RWPE2 (cell line): ENCODE measurements around the gene DCXR.

Experiments
- ATAC-seq: fragments of 200-7000 bp; cut with Tn5 transposase; 3 replicates; pipeline ENCODE4 v1.9.1; 2021; ENCODE audit warnings: low read depth
- DNase-seq: peaks from one replicate; pipeline ENCODE4 v3.0.0-alpha.2; 2020; ENCODE audit warnings: low spot score
- H3K27ac ChIP-seq: fragments of 450-650 bp; 2 replicates; pipeline ENCODE4 v1.5.1; 2017; ENCODE audit warnings: mild to moderate bottlenecking; ENCODE audit not compliant: poor library complexity, severe bottlenecking
- H3K27me3 ChIP-seq: fragments of 250-450 bp; sonication (Bioruptor Pico); 2 replicates; pipeline ENCODE4 v1.5.1; 2021; ENCODE audit warnings: mild to moderate bottlenecking, moderate library complexity; ENCODE audit not compliant: insufficient read depth, poor library complexity, severe bottlenecking
- H3K36me3 ChIP-seq: fragments of 250-450 bp; sonication (Bioruptor Pico); 2 replicates; pipeline ENCODE4 v1.5.1; 2020; ENCODE audit warnings: low read depth, mild to moderate bottlenecking, moderate library complexity
- H3K4me1 ChIP-seq: fragments of 250-450 bp; sonication (Bioruptor Pico); 2 replicates; pipeline ENCODE4 v1.5.1; 2021; ENCODE audit warnings: mild to moderate bottlenecking, moderate library complexity; ENCODE audit not compliant: insufficient read depth, poor library complexity, severe bottlenecking
- H3K4me3 ChIP-seq: fragments of 250-450 bp; sonication (Bioruptor Pico); 2 replicates; pipeline ENCODE4 v1.5.1; 2021; ENCODE audit warnings: mild to moderate bottlenecking, moderate library complexity; ENCODE audit not compliant: severe bottlenecking
- H3K9me3 ChIP-seq: fragments of 250-450 bp; sonication (Bioruptor Pico); 2 replicates; pipeline ENCODE4 v1.5.1; 2021; ENCODE audit warnings: mild to moderate bottlenecking, moderate library complexity; ENCODE audit not compliant: severe bottlenecking
- TF ChIP-seq, protein P1 (sequence below): fragments of 450-650 bp; IDR thresholded peaks from one replicate; pipeline ENCODE4 v1.5.1; 2017; ENCODE audit warnings: mild to moderate bottlenecking, moderate library complexity; ENCODE audit not compliant: poor library complexity, severe bottlenecking

The DCXR gene

DNA sequence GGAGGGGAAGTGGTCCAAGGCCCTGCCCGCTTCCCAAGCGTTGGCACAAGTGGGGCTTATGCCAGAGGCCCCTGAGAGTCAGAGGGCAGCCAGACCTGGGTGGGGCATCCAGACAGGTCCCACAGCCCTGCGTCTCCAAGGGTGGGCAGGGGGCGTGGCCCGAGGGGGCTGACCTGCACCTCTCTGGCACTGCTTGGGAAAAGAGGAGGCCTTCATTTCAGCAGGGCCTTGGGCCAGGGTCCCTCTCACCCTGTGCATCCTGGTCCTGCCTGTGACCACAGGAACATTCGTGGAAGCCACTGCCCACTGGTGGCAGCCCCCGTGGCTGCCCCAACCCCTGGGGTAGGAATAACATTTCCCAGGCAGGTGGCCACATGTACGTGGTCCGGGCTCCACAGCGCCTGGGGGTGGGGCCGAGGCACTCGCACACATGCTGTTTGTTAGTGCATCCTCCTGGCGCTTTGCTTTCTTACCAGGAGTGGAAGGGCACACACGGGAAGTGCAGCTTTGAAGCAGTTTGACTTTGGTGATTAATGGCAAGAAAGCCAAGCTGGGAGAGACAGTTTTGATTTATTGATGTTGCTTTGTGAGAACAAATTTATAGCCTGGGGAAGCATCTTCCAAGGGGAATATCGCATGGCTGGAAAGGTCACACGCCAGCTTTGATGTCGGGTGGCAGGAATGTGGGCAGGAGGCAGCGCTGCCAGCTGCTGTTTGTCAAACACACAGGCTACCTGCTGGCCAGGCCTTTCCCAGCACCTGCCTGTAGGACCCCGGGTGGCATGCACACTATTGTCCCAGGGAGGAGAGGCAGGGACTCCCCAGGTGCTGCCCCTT lies 19.1 kb downstream of the DCXR start:
- TF ChIP-seq, protein P1, sequence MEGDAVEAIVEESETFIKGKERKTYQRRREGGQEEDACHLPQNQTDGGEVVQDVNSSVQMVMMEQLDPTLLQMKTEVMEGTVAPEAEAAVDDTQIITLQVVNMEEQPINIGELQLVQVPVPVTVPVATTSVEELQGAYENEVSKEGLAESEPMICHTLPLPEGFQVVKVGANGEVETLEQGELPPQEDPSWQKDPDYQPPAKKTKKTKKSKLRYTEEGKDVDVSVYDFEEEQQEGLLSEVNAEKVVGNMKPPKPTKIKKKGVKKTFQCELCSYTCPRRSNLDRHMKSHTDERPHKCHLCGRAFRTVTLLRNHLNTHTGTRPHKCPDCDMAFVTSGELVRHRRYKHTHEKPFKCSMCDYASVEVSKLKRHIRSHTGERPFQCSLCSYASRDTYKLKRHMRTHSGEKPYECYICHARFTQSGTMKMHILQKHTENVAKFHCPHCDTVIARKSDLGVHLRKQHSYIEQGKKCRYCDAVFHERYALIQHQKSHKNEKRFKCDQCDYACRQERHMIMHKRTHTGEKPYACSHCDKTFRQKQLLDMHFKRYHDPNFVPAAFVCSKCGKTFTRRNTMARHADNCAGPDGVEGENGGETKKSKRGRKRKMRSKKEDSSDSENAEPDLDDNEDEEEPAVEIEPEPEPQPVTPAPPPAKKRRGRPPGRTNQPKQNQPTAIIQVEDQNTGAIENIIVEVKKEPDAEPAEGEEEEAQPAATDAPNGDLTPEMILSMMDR, result no peak
- no peaks in the 10 kb centered on the region for H3K27me3 ChIP-seq

DNA sequence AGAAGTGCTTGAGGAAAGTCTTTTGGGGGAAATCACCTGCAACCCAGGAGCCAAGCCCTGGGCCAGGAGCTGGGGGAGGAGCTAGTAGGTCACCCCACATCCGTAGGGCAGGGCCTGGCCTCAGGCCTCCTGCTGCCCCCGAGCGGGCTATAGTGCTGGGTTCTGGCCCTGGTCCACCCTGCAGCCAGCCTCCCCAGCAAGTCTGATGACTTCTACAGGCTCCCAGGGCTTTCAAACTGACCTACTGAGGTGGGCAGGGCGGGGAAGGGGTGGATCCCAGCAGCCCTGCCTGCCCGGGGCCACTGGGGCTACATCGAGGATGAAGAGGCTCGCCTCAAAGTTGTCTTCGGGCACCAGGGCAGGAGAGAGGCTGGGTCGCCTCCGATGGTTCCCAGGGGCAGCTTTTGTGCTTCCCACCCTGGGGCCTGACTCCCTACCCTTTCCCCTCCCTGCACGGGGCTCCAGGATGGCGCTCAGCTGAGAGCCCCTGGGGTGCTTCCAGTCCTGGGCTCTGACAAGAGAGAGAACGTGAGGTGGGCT lies 19.8 kb downstream of the DCXR start:
- Histone ChIP-seq H3K9me3 (no peaks in the 10 kb centered on the region), H3K4me3 (no peak overlapping the region), H3K4me1 (no peaks in the 10 kb centered on the region), H3K27me3 (no peaks in the 10 kb centered on the region), H3K27ac (no peak overlapping the region), H3K36me3 (0 out of 2 replicates have a peak, but pooled peaks cover 9% of the 10 kb centered on the region)
- ATAC-seq (no peak), DNase-seq (no peak)
- TF ChIP-seq, protein P1, result no peak

More for the DNA sequence above, 19.1 kb downstream of the DCXR start:
- Histone ChIP-seq H3K4me3 (no peak overlapping the region), H3K9me3 (no peaks in the 10 kb centered on the region), H3K36me3 (0 out of 2 replicates have a peak, but pooled peaks cover 9% of the 10 kb centered on the region), H3K4me1 (no peaks in the 10 kb centered on the region), H3K27ac (no peak overlapping the region)
- DNase-seq, result no peak
- ATAC-seq, result no peak

DNA sequence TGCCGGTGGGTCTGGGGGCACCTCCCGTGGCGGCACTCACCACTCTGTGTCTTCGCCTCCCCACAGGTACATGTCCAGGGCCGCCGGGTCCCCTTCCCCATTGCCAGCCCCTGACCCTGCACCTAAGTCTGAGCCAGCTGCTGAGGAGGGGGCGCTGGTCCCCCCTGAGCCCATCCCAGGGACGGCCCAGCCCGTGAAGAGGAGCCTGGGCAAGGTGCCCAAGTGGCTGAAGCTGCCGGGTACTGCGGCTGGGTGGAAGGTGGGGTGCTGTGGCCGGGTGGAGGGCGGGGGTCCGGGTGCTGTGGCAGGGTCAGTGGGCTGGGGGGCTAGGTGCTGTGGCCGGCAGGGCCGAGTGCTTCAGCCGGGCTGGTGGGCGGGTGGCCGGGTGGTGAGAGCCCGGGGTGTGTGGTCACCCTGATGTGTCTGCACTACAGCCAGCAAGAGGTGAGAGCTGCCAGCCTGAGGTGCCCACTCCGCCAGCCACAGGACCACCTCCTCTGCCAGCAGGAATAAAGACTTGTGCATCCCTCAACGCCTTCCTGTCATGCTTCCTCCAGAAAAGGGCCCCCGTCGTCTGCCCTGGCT lies 20.5 kb downstream of the DCXR start:
- Histone ChIP-seq H3K27me3 (no peaks in the 10 kb centered on the region), H3K36me3 (0 out of 2 replicates have a peak, but pooled peaks cover 9% of the 10 kb centered on the region), H3K4me1 (no peaks in the 10 kb centered on the region), H3K27ac (no peak overlapping the region), H3K4me3 (no peak overlapping the region), H3K9me3 (no peaks in the 10 kb centered on the region)
- DNase-seq, result no peak
- TF ChIP-seq, protein P1, result no peak
- no peak for ATAC-seq

DNA sequence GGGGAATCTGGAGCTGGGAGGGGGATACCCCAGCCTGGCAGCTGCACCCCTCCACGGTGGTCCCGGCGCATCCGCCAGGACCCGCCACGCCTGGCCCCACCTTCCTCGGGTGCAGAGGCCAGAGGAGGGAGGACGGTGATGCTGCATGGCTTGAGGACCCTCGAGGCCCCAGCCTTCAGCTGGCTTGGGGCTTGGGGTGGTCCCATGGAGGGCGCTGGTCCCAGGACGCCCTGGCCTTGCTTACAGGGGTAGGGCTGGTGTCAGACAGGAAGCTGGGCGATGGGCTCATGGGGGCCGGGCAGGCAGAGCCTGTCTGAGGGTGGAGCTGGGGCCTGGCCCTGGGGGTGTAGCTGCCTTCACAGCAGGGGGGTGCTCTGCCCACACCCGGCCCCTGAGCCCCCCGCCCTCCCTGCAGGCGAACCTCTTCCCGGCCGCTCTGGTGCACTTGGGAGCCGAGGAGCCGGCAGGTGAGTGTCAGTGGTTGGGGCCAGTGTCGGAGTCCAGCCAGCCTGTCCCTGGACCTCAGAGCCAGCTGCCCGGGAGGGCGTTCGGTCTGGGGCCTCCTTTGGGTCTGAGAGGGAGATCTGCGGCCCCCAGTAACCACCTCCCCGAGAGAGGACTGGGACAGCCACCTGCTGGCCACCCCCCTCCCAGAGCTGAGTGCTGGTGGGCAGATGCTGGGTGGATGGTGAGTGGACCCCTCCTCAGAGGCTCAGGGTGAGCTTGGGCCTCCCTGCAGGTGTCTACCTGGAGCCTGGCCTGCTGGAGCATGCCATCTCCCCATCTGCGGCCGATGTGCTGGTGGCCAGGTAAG lies 21.2 kb downstream of the DCXR start:
- Histone ChIP-seq H3K9me3 (no peaks in the 10 kb centered on the region), H3K36me3 (0 out of 2 replicates have a peak, but pooled peaks cover 9% of the 10 kb centered on the region), H3K27me3 (no peaks in the 10 kb centered on the region), H3K4me1 (no peaks in the 10 kb centered on the region), H3K27ac (no peak overlapping the region), H3K4me3 (no peak overlapping the region)
- TF ChIP-seq, protein P1, result no peak
- no peak for ATAC-seq
- no peak for DNase-seq
